Trophoblast cell (in vitro differentiated cells and primary cell): ENCODE data around the gene WFS1.

ENCODE experiments used
- DNase-seq, 2 donors: peaks; one replicate each; pipeline ENCODE4 v3.0.0-alpha.2; 2016
- H2AFZ ChIP-seq: 2 replicates; pipeline ENCODE4 v1.6.1; 2013; ENCODE audit warnings: low read length, moderate library complexity, mild to moderate bottlenecking; ENCODE audit not compliant: insufficient read depth, poor library complexity
- H2AK5ac ChIP-seq: 2 replicates; pipeline ENCODE4 v1.6.1; 2013; ENCODE audit warnings: mild to moderate bottlenecking, low read length
- H2BK120ac ChIP-seq: 2 replicates; pipeline ENCODE4 v1.6.1; 2013; ENCODE audit warnings: low read length, mild to moderate bottlenecking, moderate library complexity; ENCODE audit not compliant: insufficient read depth, poor library complexity
- H2BK12ac ChIP-seq: 2 replicates; pipeline ENCODE4 v1.6.1; 2013; ENCODE audit warnings: mild to moderate bottlenecking, low read length, moderate library complexity
- H2BK5ac ChIP-seq: 2 replicates; pipeline ENCODE4 v1.6.1; 2013; ENCODE audit warnings: low read length, low read depth, moderate library complexity, mild to moderate bottlenecking; ENCODE audit not compliant: poor library complexity
- H3K14ac ChIP-seq: 2 replicates; pipeline ENCODE4 v1.6.1; 2013; ENCODE audit warnings: mild to moderate bottlenecking, low read length
- H3K18ac ChIP-seq: 2 replicates; pipeline ENCODE4 v1.6.1; 2013; ENCODE audit warnings: mild to moderate bottlenecking, low read length
- H3K23ac ChIP-seq: 2 replicates; pipeline ENCODE4 v1.6.1; 2013; ENCODE audit warnings: low read length
- H3K27ac ChIP-seq: 2 replicates; pipeline ENCODE4 v1.5.1; 2013; ENCODE audit warnings: low read depth, mild to moderate bottlenecking, inconsistent platforms, low read length, moderate library complexity
- H3K27me3 ChIP-seq: 2 replicates; pipeline ENCODE4 v1.6.1; 2013; ENCODE audit warnings: inconsistent platforms, mild to moderate bottlenecking, low read length, moderate library complexity; ENCODE audit not compliant: insufficient read depth
- H3K36me3 ChIP-seq, 2 experiments: 1 replicate in 1 of 2; 2 replicates in 1 of 2; pipeline ENCODE4 v1.6.1; 2013; ENCODE audit warnings: low read length in 2 of 2, mild to moderate bottlenecking in 2 of 2, moderate library complexity in 1 of 2; ENCODE audit not compliant: insufficient read depth in 2 of 2, control insufficient read depth in 1 of 2
- H3K4ac ChIP-seq: 2 replicates; pipeline ENCODE4 v1.6.1; 2013; ENCODE audit warnings: low read depth, mild to moderate bottlenecking, low read length, moderate library complexity
- H3K4me1 ChIP-seq, 2 experiments: 1 replicate in 1 of 2; 2 replicates in 1 of 2; pipeline ENCODE4 v1.6.1; 2013; ENCODE audit warnings: low read length in 2 of 2, mild to moderate bottlenecking in 2 of 2, moderate library complexity in 1 of 2; ENCODE audit not compliant: insufficient read depth in 2 of 2, control insufficient read depth in 1 of 2
- H3K4me2 ChIP-seq: 2 replicates; pipeline ENCODE4 v1.6.1; 2013; ENCODE audit warnings: inconsistent platforms, mild to moderate bottlenecking, low read length, moderate library complexity
- H3K4me3 ChIP-seq: 2 replicates; pipeline ENCODE4 v1.5.1; 2013; ENCODE audit warnings: mild to moderate bottlenecking, low read depth, low read length, inconsistent platforms
- H3K79me1 ChIP-seq: one replicate; pipeline ENCODE4 v1.6.1; 2013; ENCODE audit warnings: low read length
- H3K79me2 ChIP-seq: 2 replicates; pipeline ENCODE4 v1.6.1; 2013; ENCODE audit warnings: low read length, mild to moderate bottlenecking; ENCODE audit not compliant: control insufficient read depth, insufficient read depth, poor library complexity
- H3K9ac ChIP-seq: 2 replicates; pipeline ENCODE4 v1.6.1; 2013; ENCODE audit warnings: mild to moderate bottlenecking, low read length
- H3K9me3 ChIP-seq: 2 replicates; pipeline ENCODE4 v1.6.1; 2013; ENCODE audit warnings: low read depth, mild to moderate bottlenecking, control low read depth, inconsistent platforms, low read length; ENCODE audit not compliant: insufficient read depth
- H4K12ac ChIP-seq: 2 replicates; pipeline ENCODE4 v1.6.1; 2013; ENCODE audit warnings: low read depth, mild to moderate bottlenecking, low read length, moderate library complexity
- H4K8ac ChIP-seq: 2 replicates; pipeline ENCODE4 v1.6.1; 2013; ENCODE audit warnings: low read depth, mild to moderate bottlenecking, low read length, moderate library complexity
- H4K91ac ChIP-seq: one replicate; pipeline ENCODE4 v1.6.1; 2013; ENCODE audit warnings: low read depth, mild to moderate bottlenecking, low read length, moderate library complexity
- WGBS: extraction: QIAGEN DNeasy Blood & Tissue Kit; methylation state at CpG from one replicate; pipeline ENCODE4 v1.1.7; 2013; ENCODE audit warnings: missing lambda C conversion rate; ENCODE audit not compliant: insufficient read length, insufficient coverage; ENCODE audit errors: extremely low coverage; 5-methylcytosine and 5-hydroxymethylcytosine counted together

The WFS1 gene

DNA sequence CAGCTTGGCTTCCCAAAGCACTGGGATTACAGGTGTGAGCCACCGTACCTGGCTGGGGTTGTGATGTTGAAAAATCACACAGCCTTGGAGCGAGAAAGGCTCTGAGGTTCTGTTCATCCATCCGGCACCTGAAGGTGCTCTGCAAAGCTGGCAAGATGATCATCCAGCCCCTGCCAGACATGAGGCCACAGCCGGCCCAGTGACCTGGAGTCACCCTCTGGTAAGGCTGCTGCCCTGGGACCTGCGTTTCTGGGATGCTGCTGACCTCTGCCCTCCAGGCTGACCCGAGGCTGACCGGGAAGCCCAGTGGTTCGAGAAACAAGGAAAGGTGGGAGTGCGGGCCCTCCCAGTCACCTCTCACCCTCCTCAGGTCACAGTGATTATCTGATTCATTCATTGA, 13.5 kb upstream of the WFS1 start:
- Histone ChIP-seq H4K91ac (no peak overlapping the region), H2AFZ (no peak overlapping the region), H3K27ac (no peak overlapping the region), H3K23ac (no peak overlapping the region), H3K4me3 (no peak overlapping the region), H3K27me3 (no peaks in the 10 kb centered on the region), H4K8ac (no peak overlapping the region), H4K12ac (no peak overlapping the region), H3K18ac (no peak overlapping the region), H3K9me3 (peaks cover 3% of the 10 kb centered on the region), H3K79me2 (no peaks in the 10 kb centered on the region), H2AK5ac (no peak overlapping the region), H2BK120ac (no peak overlapping the region), H3K4me1 (no peaks in the 10 kb centered on the region), H3K9ac (no peak overlapping the region), H2BK5ac (no peak overlapping the region), H3K79me1 (no peaks in the 10 kb centered on the region), H3K4me2 (no peak overlapping the region), H3K4ac (no peak overlapping the region), H3K36me3 (no peaks in the 10 kb centered on the region), H2BK12ac (no peak overlapping the region), H3K14ac (no peak overlapping the region)
- WGBS, result no CpG with 5 or more reads among the region's 9 CpGs
- no peak for DNase-seq

GRCh38 chr4:6257247-6258025, 12.2 kb upstream of the WFS1 start:
- Histone ChIP-seq H3K4ac (no peak overlapping the region), H3K4me2 (peak overlapping the region; percentile 23), H2BK120ac (no peak overlapping the region), H3K27ac (no peak overlapping the region), H3K4me3 (no peak overlapping the region), H3K23ac (no peak overlapping the region), H3K14ac (no peak overlapping the region), H2AFZ (no peak overlapping the region), H3K18ac (no peak overlapping the region), H2BK5ac (no peak overlapping the region), H2AK5ac (no peak overlapping the region), H3K9me3 (peaks cover 3% of the 10 kb centered on the region), H4K12ac (no peak overlapping the region), H3K27me3 (no peaks in the 10 kb centered on the region), H4K91ac (no peak overlapping the region), H3K36me3 (no peaks in the 10 kb centered on the region), H2BK12ac (no peak overlapping the region), H4K8ac (no peak overlapping the region), H3K79me2 (no peaks in the 10 kb centered on the region), H3K4me1 (no peaks in the 10 kb centered on the region), H3K79me1 (no peaks in the 10 kb centered on the region), H3K9ac (no peak overlapping the region)
- WGBS, result no CpG with 5 or more reads among the region's 18 CpGs
- DNase-seq, result peak in 1 of 2 donors; percentile 30

- Histone ChIP-seq H3K4me1 (no peaks in the 10 kb centered on the region), H3K27me3 (no peaks in the 10 kb centered on the region), H3K79me1 (no peaks in the 10 kb centered on the region), H3K9ac (no peak overlapping the region), H2AFZ (no peak overlapping the region), H3K36me3 (no peaks in the 10 kb centered on the region), H2BK5ac (no peak overlapping the region), H3K23ac (no peak overlapping the region), H3K79me2 (no peaks in the 10 kb centered on the region), H3K4me3 (no peak overlapping the region), H3K18ac (no peak overlapping the region), H4K91ac (no peak overlapping the region), H2AK5ac (no peak overlapping the region), H4K8ac (no peak overlapping the region), H3K14ac (no peak overlapping the region), H2BK120ac (no peak overlapping the region), H2BK12ac (no peak overlapping the region), H3K4me2 (no peak overlapping the region), H3K4ac (no peak overlapping the region), H3K9me3 (peaks cover 3% of the 10 kb centered on the region), H4K12ac (no peak overlapping the region), H3K27ac (no peak overlapping the region)
- no peak for DNase-seq
- WGBS, result no CpG with 5 or more reads among the region's 5 CpGs
Observed at GRCh38 chr4:6258026-6258360, 11.7 kb upstream of the WFS1 start.

DNA sequence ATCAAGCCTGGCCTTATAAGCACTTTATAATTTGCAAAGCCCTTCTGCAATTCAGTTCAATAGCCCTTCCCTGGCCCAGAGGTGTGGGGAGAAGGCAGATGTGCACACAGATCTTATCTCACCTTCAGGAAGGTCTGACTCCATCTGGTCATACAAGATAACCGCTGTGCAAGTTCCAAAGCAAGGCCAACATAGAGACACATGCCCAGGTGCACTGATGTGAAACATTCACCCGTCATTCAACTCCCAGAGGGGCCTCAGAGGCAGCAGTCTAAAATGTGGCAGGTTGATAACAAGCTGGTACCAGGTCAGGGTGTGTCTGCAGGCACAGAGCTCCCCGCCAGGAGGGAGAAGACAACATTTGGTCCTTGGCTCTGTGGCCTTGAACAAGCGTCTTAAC, 10.9 kb upstream of the WFS1 start:
- Histone ChIP-seq H4K91ac (no peak overlapping the region), H3K36me3 (no peaks in the 10 kb centered on the region), H3K79me1 (no peaks in the 10 kb centered on the region), H3K79me2 (no peaks in the 10 kb centered on the region), H3K4me3 (no peak overlapping the region), H2AFZ (no peak overlapping the region), H2AK5ac (no peak overlapping the region), H4K12ac (no peak overlapping the region), H3K23ac (no peak overlapping the region), H3K18ac (no peak overlapping the region), H2BK5ac (no peak overlapping the region), H3K9ac (no peak overlapping the region), H3K4me2 (no peak overlapping the region), H2BK12ac (no peak overlapping the region), H3K27me3 (no peaks in the 10 kb centered on the region), H3K14ac (no peak overlapping the region), H4K8ac (no peak overlapping the region), H3K9me3 (peaks cover 3% of the 10 kb centered on the region), H2BK120ac (no peak overlapping the region), H3K27ac (no peak overlapping the region), H3K4me1 (no peaks in the 10 kb centered on the region), H3K4ac (no peak overlapping the region)
- no peak for DNase-seq
- WGBS, result no CpG with 5 or more reads among the region's 4 CpGs
